GM12801 (cell line): ENCODE measurements around the gene UNC5A.

Source experiments
- CTCF ChIP-seq: IDR thresholded peaks from one replicate; pipeline ENCODE4 v1.5.1; 2011; ENCODE audit warnings: control low read depth; ENCODE audit not compliant: insufficient read length; ENCODE audit errors: extremely low read depth

UNC5A gene

DNA sequence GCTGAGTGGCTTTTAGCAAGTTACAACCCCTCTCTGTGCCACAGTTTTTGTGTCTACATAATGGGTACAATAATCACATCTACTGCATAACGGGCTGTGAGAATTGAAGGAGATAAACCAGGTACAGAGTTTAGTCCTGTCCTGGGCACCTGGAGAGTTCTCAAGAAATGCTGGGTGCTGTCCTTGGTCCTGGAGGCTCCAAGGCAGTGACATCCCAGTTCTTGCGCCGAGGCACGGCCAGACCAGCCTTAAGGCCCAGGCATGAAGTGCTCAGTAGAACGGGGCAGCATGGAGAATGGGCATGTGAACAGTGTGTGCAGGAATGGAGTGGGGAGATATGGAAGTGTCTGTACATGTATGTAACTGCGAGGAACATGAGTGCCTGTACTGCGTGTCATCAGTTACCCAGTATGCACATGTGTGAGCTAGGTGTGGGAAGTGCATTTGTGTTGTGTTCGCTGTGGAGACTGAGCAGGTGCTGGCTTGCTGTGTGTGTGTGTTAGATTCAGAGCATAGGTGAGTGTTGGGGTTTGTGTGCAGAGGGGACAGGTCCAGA lies 6.3 kb upstream of the UNC5A start:
- TF ChIP-seq CTCF, result no peak

- no peak for TF ChIP-seq CTCF
These were observed 4.2 kb upstream of the UNC5A start for GRCh38 chr5:176806137-176806536.

GRCh38 chr5:176809544-176810080 lies 747 bp upstream of the UNC5A start:
- TF ChIP-seq CTCF, result no peak

- no peak for TF ChIP-seq CTCF
These were observed 535 bp downstream of the UNC5A start for GRCh38 chr5:176810687-176811501.

- no peak for TF ChIP-seq CTCF
These were observed 2.2 kb downstream of the UNC5A start for GRCh38 chr5:176812269-176813259.

GRCh38 chr5:176813587-176814312 lies 3.4 kb downstream of the UNC5A start:
- no peak for TF ChIP-seq CTCF
